Measurements from ENCODE around the gene ZSWIM1.
"Not testable (repeated sequence)": the region's sequence is repeated elsewhere in the genome, so short reads cannot be mapped to it uniquely, and the experiment has no call there.

ZSWIM1 gene

DNA sequence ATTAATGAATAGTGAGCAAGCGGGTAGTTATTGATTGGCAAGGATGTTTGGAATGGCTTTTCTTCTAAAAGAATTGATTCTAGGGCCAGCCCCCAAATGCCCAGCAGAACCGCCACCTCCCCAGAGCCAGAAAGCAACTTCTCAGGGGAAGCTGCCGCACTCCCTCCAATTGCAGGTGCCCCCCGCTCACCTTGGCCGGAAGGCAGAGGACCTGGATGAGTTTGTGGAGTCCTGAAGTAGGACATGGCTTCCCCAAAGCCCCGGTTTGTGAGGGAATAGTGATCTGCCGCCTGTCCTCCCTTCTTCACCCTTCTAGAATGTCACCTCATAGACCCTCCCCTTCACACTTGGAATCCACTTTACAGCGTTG, 6.3 kb downstream of the ZSWIM1 start, which contains the start of gene SPATA25:
Gene SPATA25, minus strand, starts transcription at position 277 of the 370 bp plus-strand sequence. Its CDS starts 32 bp downstream, at position 245.
- no peak for DNase-seq (ENCODE audit: low read depth in 1 of 2, low spot score in 1 of 2)

GRCh38 chr20:45888681-45889080, 7.7 kb downstream of the ZSWIM1 start:
- no peak for DNase-seq (ENCODE audit: low read depth in 1 of 2, low spot score in 1 of 2)

- no peak for DNase-seq (ENCODE audit: low read depth in 1 of 2, low spot score in 1 of 2)
Measured at GRCh38 chr20:45890077-45890984, 9.3 kb downstream of the ZSWIM1 start.

DNA sequence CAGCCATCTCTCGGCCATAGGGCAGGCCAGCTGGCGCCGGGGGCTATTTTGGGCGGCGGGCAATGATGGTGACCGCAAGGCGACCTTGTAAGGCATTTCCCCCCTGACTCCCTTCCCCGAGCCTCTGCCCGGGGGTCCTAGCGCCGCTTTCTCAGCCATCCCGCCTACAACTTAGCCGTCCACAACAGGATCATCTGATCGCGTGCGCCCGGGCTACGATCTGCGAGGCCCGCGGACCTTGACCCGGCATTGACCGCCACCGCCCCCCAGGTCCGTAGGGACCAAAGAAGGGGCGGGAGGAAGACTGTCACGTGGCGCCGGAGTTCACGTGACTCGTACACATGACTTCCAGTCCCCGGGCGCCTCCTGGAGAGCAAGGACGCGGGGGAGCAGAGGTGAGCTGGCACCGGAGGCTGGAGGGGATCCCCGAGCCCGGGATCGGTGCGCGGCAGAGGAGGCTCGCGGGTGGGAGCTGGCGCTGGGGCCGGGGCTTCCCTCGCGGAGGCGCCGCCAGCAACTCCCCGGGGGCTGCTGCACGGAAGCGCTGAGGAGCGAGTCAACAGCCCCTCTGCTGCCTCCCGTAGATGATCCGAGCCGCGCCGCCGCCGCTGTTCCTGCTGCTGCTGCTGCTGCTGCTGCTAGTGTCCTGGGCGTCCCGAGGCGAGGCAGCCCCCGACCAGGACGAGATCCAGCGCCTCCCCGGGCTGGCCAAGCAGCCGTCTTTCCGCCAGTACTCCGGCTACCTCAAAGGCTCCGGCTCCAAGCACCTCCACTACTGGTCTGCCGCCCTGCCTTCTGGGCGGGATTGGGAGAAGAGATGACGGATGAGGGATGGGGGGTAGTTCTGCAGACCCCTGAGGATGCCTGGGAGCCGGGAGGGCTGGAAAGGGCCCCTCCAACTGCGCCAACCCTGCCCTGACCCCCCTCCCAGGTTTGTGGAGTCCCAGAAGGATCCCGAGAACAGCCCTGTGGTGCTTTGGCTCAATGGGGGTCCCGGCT, 10.3 kb downstream of the ZSWIM1 start, which contains the start of the genes CTSA and NEURL2:
Gene CTSA, plus strand, starts transcription at position 351 of the 999 bp plus-strand sequence. Its CDS starts 234 bp downstream, at position 585.
Gene NEURL2, minus strand, starts transcription at position 224 of the 999 bp plus-strand sequence. Its CDS starts 217 bp downstream, at position 7.
- DNase-seq (ENCODE audit: low read depth in 1 of 2, low spot score in 1 of 2), result peak; percentile 56 to 77

GRCh38 chr20:45892049-45892825, 11.2 kb downstream of the ZSWIM1 start:
- no peak for DNase-seq (ENCODE audit: low read depth in 1 of 2, low spot score in 1 of 2)

- DNase-seq (ENCODE audit: low read depth in 1 of 2, low spot score in 1 of 2), result no peak
Measured at GRCh38 chr20:45892828-45893500, 11.9 kb downstream of the ZSWIM1 start.

DNA sequence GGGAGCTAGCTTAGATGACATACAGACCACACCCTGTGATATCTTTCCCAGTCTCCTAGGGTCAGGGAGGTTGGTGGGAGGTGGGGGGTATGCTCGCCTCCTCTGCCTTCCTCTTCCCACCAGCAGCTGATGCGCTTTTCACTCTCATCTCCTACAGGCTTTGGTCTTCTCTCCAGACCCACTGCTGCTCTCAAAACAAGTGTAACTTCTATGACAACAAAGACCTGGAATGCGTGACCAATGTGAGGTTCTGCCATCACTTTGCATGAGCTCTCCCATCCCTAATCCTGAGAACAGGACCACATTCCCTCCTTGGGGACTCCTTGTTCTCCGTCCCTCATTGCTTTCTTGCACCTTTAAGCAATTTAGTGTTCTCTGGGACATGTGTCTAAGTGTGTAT, 12.8 kb downstream of the ZSWIM1 start:
- DNase-seq (ENCODE audit: low read depth in 1 of 2, low spot score in 1 of 2), result no peak

DNA sequence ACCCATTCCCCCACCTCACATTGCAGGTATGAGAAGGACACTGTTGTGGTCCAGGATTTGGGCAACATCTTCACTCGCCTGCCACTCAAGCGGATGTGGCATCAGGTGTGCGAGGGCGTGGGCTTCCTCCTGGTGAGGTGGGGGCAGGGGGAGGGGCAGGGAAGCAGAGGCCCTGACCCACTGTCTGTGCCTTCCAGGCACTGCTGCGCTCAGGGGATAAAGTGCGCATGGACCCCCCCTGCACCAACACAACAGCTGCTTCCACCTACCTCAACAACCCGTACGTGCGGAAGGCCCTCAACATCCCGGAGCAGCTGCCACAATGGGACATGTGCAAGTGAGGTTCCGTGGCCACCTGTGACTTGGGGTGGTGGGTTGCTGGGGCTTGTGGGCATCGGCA, 13.8 kb downstream of the ZSWIM1 start:
- no peak for DNase-seq (ENCODE audit: low read depth in 1 of 2, low spot score in 1 of 2)

- no peak for DNase-seq (ENCODE audit: low read depth in 1 of 2, low spot score in 1 of 2)
Measured at GRCh38 chr20:45896641-45897161, 15.7 kb downstream of the ZSWIM1 start.

DNA sequence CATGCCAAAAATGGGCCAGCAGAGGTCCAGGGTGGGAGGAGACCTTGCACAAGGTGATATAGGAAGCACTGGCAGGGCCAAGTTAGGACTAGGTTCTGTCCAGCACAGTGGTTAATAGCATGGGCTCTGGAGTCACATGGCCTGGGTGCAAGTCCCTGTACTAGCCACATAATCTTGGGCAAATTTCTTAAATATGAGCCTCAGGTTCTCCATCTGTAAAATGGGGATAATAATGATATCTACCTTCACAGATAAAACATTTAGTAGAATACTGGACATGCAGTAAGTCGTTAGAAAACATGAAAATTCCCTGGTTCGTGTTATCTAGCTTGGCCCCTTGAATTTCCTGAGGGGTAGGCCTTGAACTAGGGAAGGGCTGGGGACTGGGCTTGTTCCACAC, 16.3 kb downstream of the ZSWIM1 start:
- DNase-seq (ENCODE audit: low read depth in 1 of 2, low spot score in 1 of 2), result no peak

GRCh38 chr20:45897692-45898091, 16.7 kb downstream of the ZSWIM1 start:
- DNase-seq (ENCODE audit: low read depth in 1 of 2, low spot score in 1 of 2), result no peak

- no peak for DNase-seq (ENCODE audit: low read depth in 1 of 2, low spot score in 1 of 2)
Measured at GRCh38 chr20:45898285-45898684, 17.3 kb downstream of the ZSWIM1 start.

DNA sequence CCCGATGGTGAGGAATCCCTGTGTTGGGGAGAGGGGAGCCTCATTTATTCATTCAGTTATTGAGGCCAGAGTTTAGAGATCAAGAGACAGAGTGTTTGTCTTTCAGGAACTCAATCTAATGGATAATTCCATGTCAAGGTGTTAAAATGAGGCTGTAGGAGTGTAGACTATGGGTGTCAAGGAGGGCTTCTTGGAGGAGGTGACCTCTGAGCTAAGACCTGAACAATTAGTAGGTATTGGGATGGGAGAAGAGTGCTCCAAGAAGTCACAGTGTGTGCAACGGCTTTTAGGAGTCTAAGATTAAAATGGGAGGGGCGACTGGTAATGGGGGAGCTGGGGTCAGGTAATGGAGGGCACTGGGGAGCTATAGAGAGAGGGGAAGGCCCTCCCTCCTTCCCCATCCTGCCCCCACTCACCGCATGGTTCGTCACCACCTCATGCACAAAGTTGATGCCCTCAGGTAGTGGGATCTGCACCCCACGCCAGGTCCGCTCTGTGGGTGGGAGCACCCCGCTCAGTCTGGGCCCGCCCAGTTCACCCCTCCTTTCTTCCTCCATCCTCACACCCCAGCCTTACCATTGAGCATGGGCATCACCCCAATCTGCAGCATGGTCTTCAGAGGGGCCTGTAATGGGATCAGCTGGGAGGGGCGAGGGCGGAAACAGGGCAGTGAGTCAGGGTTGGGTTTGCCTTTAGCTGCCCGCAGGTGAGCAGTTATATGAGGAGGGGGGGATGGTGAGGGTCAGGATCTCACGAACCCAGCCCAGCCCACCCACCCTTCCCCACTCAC, 18.2 kb downstream of the ZSWIM1 start:
- DNase-seq (ENCODE audit: low read depth in 1 of 2, low spot score in 1 of 2), result no peak

- DNase-seq (ENCODE audit: low read depth in 1 of 2, low spot score in 1 of 2), result not testable (repeated sequence)
Measured at GRCh38 chr20:45901332-45901731, 20.3 kb downstream of the ZSWIM1 start.

DNA sequence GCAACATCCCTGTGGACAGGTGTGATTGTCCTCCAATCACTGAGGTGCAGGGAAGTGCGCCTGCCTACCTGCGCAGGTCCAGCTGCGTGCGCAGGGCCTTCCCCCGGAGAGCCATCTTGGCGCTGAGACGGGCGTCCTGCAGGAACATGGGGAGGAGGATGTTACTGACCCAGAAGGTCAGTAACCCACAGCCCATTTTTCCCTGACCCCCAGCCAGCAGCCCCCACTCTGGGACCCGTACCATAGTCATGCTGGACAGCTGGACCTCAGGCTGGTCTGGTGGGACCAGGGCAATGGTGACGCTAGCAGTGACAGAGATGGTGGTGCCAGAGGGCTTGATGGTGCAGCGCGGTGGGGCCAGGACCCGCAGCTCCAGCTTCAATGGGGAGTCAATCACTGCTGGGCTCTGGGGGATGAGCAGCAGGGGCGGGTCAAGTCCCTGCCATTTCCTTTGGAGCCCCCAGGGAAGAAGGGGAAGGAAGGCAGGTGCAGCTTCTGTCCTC, 21.2 kb downstream of the ZSWIM1 start:
- no peak for DNase-seq (ENCODE audit: low read depth in 1 of 2, low spot score in 1 of 2)

DNA sequence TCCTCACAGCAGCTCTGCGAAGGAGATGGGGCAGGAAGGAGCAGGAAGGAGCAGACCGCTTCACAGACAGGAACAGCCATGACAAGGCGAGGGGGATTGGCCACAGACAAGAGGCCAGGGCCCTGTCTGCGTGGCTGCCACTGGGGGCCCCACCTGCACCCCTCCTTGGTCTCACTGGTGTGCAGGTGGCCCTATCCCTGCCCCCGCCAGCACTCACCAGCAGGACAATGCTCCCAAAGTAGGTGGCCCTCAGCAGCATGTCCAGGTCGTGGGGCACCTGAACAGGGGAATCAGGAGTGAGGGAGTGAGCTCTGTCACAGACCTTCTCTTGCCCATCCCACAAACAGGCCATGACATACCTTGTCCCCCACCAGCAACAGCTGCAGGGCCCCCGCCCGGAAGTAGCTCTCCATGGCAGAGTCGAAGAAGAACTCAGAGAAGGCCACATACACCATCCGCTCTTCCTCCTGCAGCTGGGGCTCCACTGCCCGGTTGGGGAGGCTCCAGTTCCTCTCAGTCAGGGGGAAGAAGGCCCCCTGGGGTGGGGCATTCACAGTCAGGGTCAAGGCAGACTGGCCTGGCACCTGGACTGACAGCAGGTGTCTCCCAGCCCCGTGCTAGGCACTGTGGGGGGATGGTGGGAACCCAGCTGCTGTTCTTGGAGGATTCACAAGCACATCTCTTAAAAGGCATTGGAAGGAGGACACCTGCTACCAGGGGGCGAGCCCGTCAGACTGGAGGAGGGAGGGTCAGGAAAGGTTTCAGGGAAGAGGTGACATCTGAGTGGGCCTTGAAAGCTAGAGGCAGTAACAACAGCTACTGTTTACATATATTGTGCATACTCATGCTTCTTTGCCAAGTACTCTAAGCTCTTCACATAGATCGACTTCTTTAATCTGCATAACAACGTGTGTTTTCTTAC, 23.8 kb downstream of the ZSWIM1 start:
- DNase-seq (ENCODE audit: low read depth in 1 of 2, low spot score in 1 of 2), result no peak

DNA sequence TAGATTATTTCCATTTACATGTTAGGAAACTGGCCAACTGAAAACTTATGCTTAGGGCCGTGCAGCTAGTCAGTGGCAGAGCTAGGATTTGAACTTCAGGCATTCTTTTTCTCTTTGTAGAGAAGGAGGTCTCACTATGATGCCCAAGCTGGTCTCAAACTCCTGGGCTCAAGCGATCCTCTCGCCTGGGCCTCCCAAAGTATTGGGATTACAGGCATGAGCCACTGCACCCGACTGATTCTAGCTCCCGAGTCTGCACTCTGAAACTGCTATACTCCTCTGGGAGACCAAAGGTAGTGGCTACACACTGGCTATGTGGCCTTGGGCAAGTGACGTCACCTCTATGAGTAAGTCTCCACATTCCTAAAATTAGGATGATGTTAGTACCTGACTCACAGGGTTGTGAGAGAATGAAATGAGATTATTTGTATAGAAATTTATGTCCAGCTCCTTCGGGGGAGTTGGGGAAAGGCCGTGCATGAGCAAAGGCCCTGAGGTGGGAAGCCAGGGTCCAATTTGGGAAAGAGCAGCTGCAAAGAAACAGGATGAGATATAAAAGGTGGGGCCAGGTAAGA, 24.6 kb downstream of the ZSWIM1 start:
- no peak for DNase-seq (ENCODE audit: low read depth in 1 of 2, low spot score in 1 of 2)

Measured in activated T-helper 1 cell treated with anti-CD3 and anti-CD28 coated beads, Interleukin-2, amount 50 U/mL, for 16 hours (primary cell).